ENCODE measurements around the gene VPS25. TPM values are rescaled to one million over a fixed set of nuclear protein-coding genes. Genes with fewer than 3 reads are reported as not detected.
A peak's percentile ranks its signal among the peaks of the same experiment; 100 is the strongest.

The VPS25 gene
- total and polyA plus RNA-seq, 9 of the 15 experiments (the other 6 are each of a cell fraction or from before 2014, with no cell fraction given): 123 to 352 (median 180) TPM

- TF ChIP-seq SUPT5H (IDR thresholded peaks at IDR 0.05): 0 out of 2 replicates have a peak, but pooled peaks have one; percentile 18
- TF ChIP-seq ATF3 (IDR thresholded peaks at IDR 0.05): no peak
- TF ChIP-seq ATF3 (CRISPR knock-in tag; conservative IDR thresholded peaks at IDR 0.05): no peak
- Histone ChIP-seq H3K27me3 (ENCODE audit: control insufficient read depth in 2 of 2, insufficient read depth in 2 of 2, low read length in 2 of 2) (no peaks in the 10 kb centered on the region), H3K9me1 (ENCODE audit: control insufficient read depth, insufficient read depth, low read length) (no peaks in the 10 kb centered on the region), H3K36me3 (ENCODE audit: control insufficient read depth, insufficient read depth, low read length) (peaks cover 70% of the 10 kb centered on the region), H3K4me2 (ENCODE audit: insufficient read depth, low read length) (peak overlapping the region; percentile 76), H3K4me1 (replicated peaks in 1 of 2; ENCODE audit: control insufficient read depth in 2 of 2, insufficient read depth in 2 of 2, low read length in 2 of 2) (peaks cover 37 to 77% of the 10 kb centered on the region in 2 experiments; a peak in 4 of 5 replicates), H3K4me3 (peak overlapping the region; percentile 53), H3K9ac (ENCODE audit: insufficient read depth in 1 of 2, low read depth in 2 of 2, low read length in 2 of 2) (peak overlapping the region; percentile 82 to 98), H3K79me2 (ENCODE audit: control insufficient read depth, insufficient read depth, low read length) (peaks cover 36% of the 10 kb centered on the region), H2AFZ (ENCODE audit: low read depth, low read length) (no peak overlapping the region), H3K9me3 (replicated peaks; ENCODE audit: control insufficient read depth, insufficient read depth, low read depth, low read length) (no peaks in the 10 kb centered on the region), H4K20me1 (replicated peaks; ENCODE audit: control insufficient read depth, insufficient read depth, low read length) (no peaks in the 10 kb centered on the region), H3K27ac (ENCODE audit: extremely low read depth, low read depth, low read length) (peak overlapping the region; percentile 85; the same call in 2 of the 3 replicates)
- in situ Hi-C loops (cut with MboI) (no loop called here), intact Hi-C loops (cut with micrococcal nuclease) (no loop called here)
- DNase-seq (ENCODE audit: extremely low read depth in 1 of 4, low spot score in 3 of 4) (no peak), ATAC-seq (no peak), FAIRE-seq (peak; percentile 11)
- ChIA-PET POLR2A (interaction anchor here (0.6 to 5.2 kb wide), 7 partner anchors 9 to 234 kb away, joined by 3 to 47 read pairs (median 3); partner anchors contain the start of genes CNTD1, COA3 and VPS25), CTCF (ENCODE audit: low intra/inter-chr PET ratio) (interaction anchor here (0.6 kb wide), 1 partner anchor 63 kb away, joined by 3 read pairs; no protein-coding TSS in a partner anchor)
- WGBS (ENCODE audit: insufficient coverage, low coverage, missing lambda C conversion rate): 59% methylated on average over 9 of the region's 10 CpGs
- TSS peak; percentile 33 for BruUV-seq (replicated peaks)
Observed at GRCh38 chr17:42781639-42782165, 8.5 kb downstream of the VPS25 start.
